Endothelial cell of umbilical vein (primary cell): Measurements from ENCODE around the gene TRRAP. TPM values are rescaled to one million over a fixed set of nuclear protein-coding genes. Genes with fewer than 3 reads are reported as not detected.

Source experiments
- BruUV-seq: library from RNA; stranded (reverse); fragments of 400-500 nt; replicated peaks from 2 replicates; lab custom pipeline; 2021; lab: Mats Ljungman, UMichigan
- CTCF ChIA-PET: fragments of 300-600, 350-600 bp; sonication (Branson Sonifier 250); formaldehyde crosslinking; loops from one replicate; lab custom pipeline; 2021; ENCODE audit warnings: antibody characterized with exemption, inconsistent platforms; lab: Charles Lee
- POLR2A ChIA-PET: fragments of 300-600, 350-600 bp; sonication (Branson Sonifier 250); formaldehyde crosslinking; loops from one replicate; lab custom pipeline; 2021; ENCODE audit warnings: antibody characterized with exemption, inconsistent platforms; lab: Charles Lee
- DNase-seq: peaks from one replicate; pipeline ENCODE4 v3.0.0-alpha.2; 2011; ENCODE audit warnings: low read depth, low spot score
- FAIRE-seq: peaks from 2 replicates; lab custom pipeline; 2011; peaks lifted over from hg19 to GRCh38; lab: Jason Lieb, UNC
- H2AFZ ChIP-seq: 2 replicates; pipeline ENCODE4 v1.6.0; 2012; ENCODE audit warnings: low read depth, low read length, control low read depth, inconsistent platforms
- H3K27ac ChIP-seq: 2 replicates; pipeline ENCODE4 v1.5.1; 2011; ENCODE audit warnings: low read depth, mild to moderate bottlenecking, control low read depth, low read length, moderate library complexity; ENCODE audit not compliant: insufficient read depth
- H3K27me3 ChIP-seq, 2 experiments: 2 replicates each; pipeline versions ENCODE4 v1.6.0 to v1.6.1; 2011; ENCODE audit warnings: low read length in 2 of 2, mixed read lengths in 1 of 2; ENCODE audit not compliant: control insufficient read depth in 2 of 2, insufficient read depth in 2 of 2
- H3K36me3 ChIP-seq, 2 experiments: 2 replicates in 1 of 2; 3 replicates in 1 of 2; pipeline ENCODE4 v1.5.1; 2011; ENCODE audit warnings: low read length in 2 of 2, mild to moderate bottlenecking in 1 of 2, moderate library complexity in 1 of 2; ENCODE audit not compliant: control insufficient read depth in 2 of 2, insufficient read depth in 2 of 2; ENCODE audit errors: extremely low read depth in 1 of 2
- H3K4me1 ChIP-seq: 3 replicates; pipeline ENCODE4 v1.5.1; 2011; ENCODE audit warnings: mild to moderate bottlenecking, low read length; ENCODE audit not compliant: control insufficient read depth, insufficient read depth; ENCODE audit errors: extremely low read depth
- H3K4me2 ChIP-seq: 2 replicates; pipeline ENCODE4 v1.6.1; 2011; ENCODE audit warnings: low read length, control low read depth, mixed read lengths; ENCODE audit not compliant: insufficient read depth
- H3K4me3 ChIP-seq, 3 experiments: fragments of 200-600 bp in 1 of 3; sonication (generic), shearing (Covaris generic) in 1 of 3; replicated peaks in 1 of 3; 2 replicates each; pipeline ENCODE4 v1.5.1; 2011 to 2016; ENCODE audit warnings: control low read depth in 3 of 3, low read length in 3 of 3, mild to moderate bottlenecking in 2 of 3, inconsistent platforms in 1 of 3, low read depth in 1 of 3, moderate library complexity in 1 of 3; ENCODE audit not compliant: insufficient read depth in 1 of 3
- H3K79me2 ChIP-seq: 2 replicates; pipeline ENCODE4 v1.6.0; 2012; ENCODE audit warnings: low read length, inconsistent platforms; ENCODE audit not compliant: control insufficient read depth, insufficient read depth
- H3K9ac ChIP-seq: replicated peaks from 2 replicates; pipeline ENCODE3; 2011; ENCODE audit warnings: low read length, control low read depth; ENCODE audit not compliant: insufficient read depth; ENCODE audit errors: extremely low read depth
- H3K9me1 ChIP-seq: replicated peaks from 3 replicates; pipeline ENCODE4 v1.6.0; 2011; ENCODE audit warnings: mild to moderate bottlenecking, low read length; ENCODE audit not compliant: control insufficient read depth, insufficient read depth; ENCODE audit errors: extremely low read depth
- H3K9me3 ChIP-seq: replicated peaks from 2 replicates; pipeline ENCODE4 v1.5.1; 2012; ENCODE audit warnings: low read length, inconsistent platforms; ENCODE audit not compliant: control insufficient read depth, insufficient read depth
- H4K20me1 ChIP-seq: replicated peaks from 2 replicates; pipeline ENCODE3; 2011; ENCODE audit warnings: mild to moderate bottlenecking, low read length; ENCODE audit not compliant: control insufficient read depth, insufficient read depth; ENCODE audit errors: extremely low read depth
- EZH2 ChIP-seq: IDR thresholded peaks from 2 replicates; pipeline ENCODE4 v1.6.1; 2012; ENCODE audit warnings: borderline replicate concordance, low read depth, mild to moderate bottlenecking, moderate library complexity, low read length, inconsistent platforms; ENCODE audit not compliant: severe bottlenecking
- FOS ChIP-seq: IDR thresholded peaks from 2 replicates; pipeline ENCODE4 v1.6.1; 2011; ENCODE audit warnings: mild to moderate bottlenecking, low read length, moderate library complexity, borderline replicate concordance; ENCODE audit not compliant: insufficient read depth
- GATA2 ChIP-seq: IDR thresholded peaks from 2 replicates; pipeline ENCODE4 v1.7.0; 2011; ENCODE audit warnings: low read depth, mild to moderate bottlenecking, moderate library complexity, mixed read lengths, low read length; ENCODE audit not compliant: insufficient read length, insufficient read depth
- JUN ChIP-seq: IDR thresholded peaks from 2 replicates; pipeline ENCODE4 v1.6.1; 2011; ENCODE audit warnings: borderline replicate concordance, low read depth; ENCODE audit not compliant: insufficient read length, insufficient read depth
- MYC ChIP-seq: IDR thresholded peaks from one replicate; pipeline ENCODE4 v1.6.1; 2011; ENCODE audit warnings: mild to moderate bottlenecking, low read depth, low read length
- POLR2A ChIP-seq: IDR thresholded peaks from 2 replicates; pipeline ENCODE4 v1.6.1; 2012; ENCODE audit warnings: low read depth, mild to moderate bottlenecking, control low read depth, low read length
- dilution Hi-C: fragments of 300-500 bp; cut with MboI; formaldehyde crosslinking; loops from one replicate; pipeline ENCODE4 v1.15.0; 2019; ENCODE audit warnings: low sequenced_read_pairs; ENCODE audit not compliant: extremely low pct_ligation_motif_present
- intact Hi-C: fragments of 100-400 bp; cut with micrococcal nuclease; formaldehyde crosslinking; loops from one replicate; pipeline ENCODE4 v1.10.0; 2022
- polyA plus RNA-seq, 4 experiments: library from polyadenylated mRNA; depleted of rRNA in 3 of 4; stranded (reverse) in 3 of 4; unstranded in 1 of 4; fragments of >200 nt; gene quantifications; 2 replicates each; pipeline versions ENCODE4 v1.2.1 to v1.2.3, GENCODE V29; 2011 to 2012; ENCODE audit warnings: missing spikeins in 1 of 4
- total RNA-seq: library from RNA; stranded (reverse); gene quantifications from 2 replicates; pipeline ENCODE4 v1.2.3, GENCODE V29; 2021
- TF ChIP-seq, protein P1 (sequence below): IDR thresholded peaks from 2 replicates; pipeline ENCODE4 v1.6.1; 2011; ENCODE audit not compliant: insufficient read depth, insufficient read length
- TF ChIP-seq, protein P2 (sequence below), 2 donors: IDR thresholded peaks; 1 replicate in 1 of 2; 2 replicates in 1 of 2; pipeline ENCODE4 v1.5.1; 2011; ENCODE audit warnings: low read length in 2 of 2, mild to moderate bottlenecking in 2 of 2, moderate library complexity in 2 of 2, control low read depth in 1 of 2, inconsistent platforms in 1 of 2, low read depth in 1 of 2; ENCODE audit not compliant: insufficient read depth in 1 of 2; ENCODE audit errors: extremely low read depth in 1 of 2

Gene TRRAP
- total and polyA plus RNA-seq, 2 donors (not counting 3 experiments of a cell fraction or from before 2014, with no cell fraction given): 21.8 to 45.8 TPM

DNA sequence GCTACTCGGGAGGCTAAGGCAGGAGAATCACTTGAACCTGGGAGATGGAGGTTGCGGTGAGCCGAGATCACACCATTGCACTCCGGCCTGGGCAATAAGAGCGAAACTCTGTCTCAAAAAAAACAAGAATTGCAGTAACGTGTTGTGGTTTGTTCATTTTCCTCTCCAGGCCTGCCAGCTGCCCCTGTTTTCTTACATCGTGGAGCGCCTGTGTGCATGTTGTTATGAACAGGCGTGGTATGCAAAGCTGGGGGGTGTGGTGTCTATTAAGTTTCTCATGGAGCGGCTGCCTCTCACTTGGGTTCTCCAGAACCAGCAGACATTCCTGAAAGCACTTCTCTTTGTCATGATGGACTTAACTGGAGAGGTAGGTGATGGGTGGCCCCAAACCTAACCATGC is 52.1 kb downstream of the TRRAP start:
- Histone ChIP-seq H3K9ac (no peak overlapping the region), H3K9me1 (no peaks in the 10 kb centered on the region), H2AFZ (no peak overlapping the region), H4K20me1 (no peaks in the 10 kb centered on the region), H3K4me2 (no peak overlapping the region), H3K4me1 (peaks cover 13% of the 10 kb centered on the region), H3K9me3 (no peaks in the 10 kb centered on the region), H3K79me2 (no peaks in the 10 kb centered on the region), H3K4me3 (no peak overlapping the region), H3K27me3 (no peaks in the 10 kb centered on the region), H3K27ac (no peak overlapping the region), H3K36me3 (peaks cover 9 to 38% of the 10 kb centered on the region in 2 experiments)
- TF ChIP-seq FOS: no peak
- TF ChIP-seq POLR2A: no peak
- TF ChIP-seq EZH2: no peak
- no peak for TF ChIP-seq MYC
- TF ChIP-seq, protein P1, sequence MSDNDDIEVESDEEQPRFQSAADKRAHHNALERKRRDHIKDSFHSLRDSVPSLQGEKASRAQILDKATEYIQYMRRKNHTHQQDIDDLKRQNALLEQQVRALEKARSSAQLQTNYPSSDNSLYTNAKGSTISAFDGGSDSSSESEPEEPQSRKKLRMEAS: no peak
- TF ChIP-seq JUN: no peak
- TF ChIP-seq, protein P2, sequence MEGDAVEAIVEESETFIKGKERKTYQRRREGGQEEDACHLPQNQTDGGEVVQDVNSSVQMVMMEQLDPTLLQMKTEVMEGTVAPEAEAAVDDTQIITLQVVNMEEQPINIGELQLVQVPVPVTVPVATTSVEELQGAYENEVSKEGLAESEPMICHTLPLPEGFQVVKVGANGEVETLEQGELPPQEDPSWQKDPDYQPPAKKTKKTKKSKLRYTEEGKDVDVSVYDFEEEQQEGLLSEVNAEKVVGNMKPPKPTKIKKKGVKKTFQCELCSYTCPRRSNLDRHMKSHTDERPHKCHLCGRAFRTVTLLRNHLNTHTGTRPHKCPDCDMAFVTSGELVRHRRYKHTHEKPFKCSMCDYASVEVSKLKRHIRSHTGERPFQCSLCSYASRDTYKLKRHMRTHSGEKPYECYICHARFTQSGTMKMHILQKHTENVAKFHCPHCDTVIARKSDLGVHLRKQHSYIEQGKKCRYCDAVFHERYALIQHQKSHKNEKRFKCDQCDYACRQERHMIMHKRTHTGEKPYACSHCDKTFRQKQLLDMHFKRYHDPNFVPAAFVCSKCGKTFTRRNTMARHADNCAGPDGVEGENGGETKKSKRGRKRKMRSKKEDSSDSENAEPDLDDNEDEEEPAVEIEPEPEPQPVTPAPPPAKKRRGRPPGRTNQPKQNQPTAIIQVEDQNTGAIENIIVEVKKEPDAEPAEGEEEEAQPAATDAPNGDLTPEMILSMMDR (IDR thresholded peaks at IDR 0.05; ENCODE audit: extremely low read depth in 1 of 2, insufficient read depth in 1 of 2, low read depth in 1 of 2, low read length in 2 of 2): no peak
- TF ChIP-seq GATA2: no peak
- intact Hi-C loops: no loop called here
- no peak for FAIRE-seq
- ChIA-PET POLR2A (no interaction called here), CTCF (no interaction called here)
- no TSS peak for BruUV-seq
- DNase-seq: no peak
- dilution Hi-C loops: no loop called here
